Activated CD8-positive, alpha-beta T cell treated with anti-CD3 and anti-CD28 coated beads, Interleukin-2, amount 10 ng/mL, durations not matched to agents 7 days and 5 days (primary cell): ENCODE results near the gene GPATCH2. TPM values are rescaled to one million over a fixed set of nuclear protein-coding genes. Genes with fewer than 3 reads are reported as not detected.
"Not testable (repeated sequence)": the region's sequence is repeated elsewhere in the genome, so short reads cannot be mapped to it uniquely, and the experiment has no call there.

Experiments
- ATAC-seq: fragments of 150-1000 bp; cut with Tn5 transposase; one replicate; pipeline ENCODE4 v1.10.0; 2021; ENCODE audit warnings: moderate library complexity
- CTCF ChIA-PET: fragments of 350-600 bp; sonication (Branson Sonifier 250); formaldehyde crosslinking; loops from one replicate; lab custom pipeline; 2021; ENCODE audit warnings: antibody characterized with exemption; lab: Charles Lee
- POLR2A ChIA-PET: fragments of 350-600 bp; sonication (Branson Sonifier 250); formaldehyde crosslinking; loops from one replicate; lab custom pipeline; 2021; ENCODE audit warnings: antibody characterized with exemption; lab: Charles Lee
- DNase-seq: peaks from one replicate; pipeline ENCODE4 v3.0.0-alpha.2; 2020
- H3K27ac Mint-ChIP-seq: one replicate; pipeline ENCODE4 v1.8.0; 2021; ENCODE audit warnings: mild to moderate bottlenecking, mixed read lengths
- H3K27me3 Mint-ChIP-seq: one replicate; pipeline ENCODE4 v1.8.0; 2021; ENCODE audit warnings: low read depth, mixed read lengths
- H3K36me3 Mint-ChIP-seq: one replicate; pipeline ENCODE4 v1.8.0; 2021; ENCODE audit warnings: low read depth, mixed read lengths
- H3K4me1 Mint-ChIP-seq: one replicate; pipeline ENCODE4 v1.8.0; 2021; ENCODE audit warnings: low read depth, mixed read lengths
- H3K4me3 Mint-ChIP-seq: one replicate; pipeline ENCODE4 v1.8.0; 2021; ENCODE audit warnings: mild to moderate bottlenecking, mixed read lengths
- H3K9me3 Mint-ChIP-seq: one replicate; pipeline ENCODE4 v1.8.0; 2022; ENCODE audit warnings: mixed read lengths; ENCODE audit not compliant: insufficient read depth
- total RNA-seq, 2 experiments: library from RNA; stranded (reverse); gene quantifications; one replicate each; pipeline ENCODE4 v1.2.3, GENCODE V29; 2021

GPATCH2 gene
- total RNA-seq, 2 experiments from 2014 or later = 10.0 to 10.7 TPM

GRCh38 chr1:217542136-217542777 is 88.6 kb downstream of the GPATCH2 start:
- Mint-ChIP-seq H3K36me3 (peaks cover 3% of the 10 kb centered on the region), H3K27me3 (no peaks in the 10 kb centered on the region), H3K27ac (no peak overlapping the region), H3K4me1 (no peaks in the 10 kb centered on the region), H3K4me3 (no peak overlapping the region), H3K9me3 (peaks cover 8% of the 10 kb centered on the region)
- ATAC-seq (no peak), DNase-seq (no peak)
- CTCF ChIA-PET = no interaction called here
- POLR2A ChIA-PET = no interaction called here

- DNase-seq (no peak), ATAC-seq (no peak)
- H3K4me3 Mint-ChIP-seq = no peak overlapping the region
- H3K9me3 Mint-ChIP-seq = peaks cover under 1% of the 10 kb centered on the region
- H3K27ac Mint-ChIP-seq = no peak overlapping the region
- POLR2A ChIA-PET = no interaction called here
- no peaks in the 10 kb centered on the region for H3K4me1 Mint-ChIP-seq
- H3K27me3 Mint-ChIP-seq = no peaks in the 10 kb centered on the region
- H3K36me3 Mint-ChIP-seq = no peaks in the 10 kb centered on the region
- CTCF ChIA-PET = no interaction called here
Measured at GRCh38 chr1:217540321-217540720, 90.6 kb downstream of the GPATCH2 start.

GRCh38 chr1:217539510-217539909 is 91.4 kb downstream of the GPATCH2 start:
- no peak for ATAC-seq

GRCh38 chr1:217535601-217536377 is 95.1 kb downstream of the GPATCH2 start:
- no peak for DNase-seq
- no peak overlapping the region for H3K4me3 Mint-ChIP-seq
- no peak overlapping the region for H3K27ac Mint-ChIP-seq
- no peaks in the 10 kb centered on the region for H3K9me3 Mint-ChIP-seq
- ChIA-PET CTCF (no interaction called here), POLR2A (no interaction called here)
- H3K36me3 Mint-ChIP-seq = no peaks in the 10 kb centered on the region
- ATAC-seq = no peak
- H3K4me1 Mint-ChIP-seq = no peaks in the 10 kb centered on the region
- H3K27me3 Mint-ChIP-seq = no peaks in the 10 kb centered on the region

More at GRCh38 chr1:217539510-217539909, 91.4 kb downstream of the GPATCH2 start:
- H3K36me3 Mint-ChIP-seq = no peaks in the 10 kb centered on the region
- no peaks in the 10 kb centered on the region for H3K4me1 Mint-ChIP-seq
- POLR2A ChIA-PET = no interaction called here
- no peaks in the 10 kb centered on the region for H3K9me3 Mint-ChIP-seq
- CTCF ChIA-PET = no interaction called here
- no peak overlapping the region for H3K4me3 Mint-ChIP-seq
- H3K27me3 Mint-ChIP-seq = no peaks in the 10 kb centered on the region
- no peak overlapping the region for H3K27ac Mint-ChIP-seq
- no peak for DNase-seq

GRCh38 chr1:217534566-217534965 is 96.3 kb downstream of the GPATCH2 start:
- ATAC-seq = no peak

GRCh38 chr1:217528271-217528670 is 102.6 kb downstream of the GPATCH2 start:
- ChIA-PET POLR2A (no interaction called here), CTCF (no interaction called here)
- H3K36me3 Mint-ChIP-seq = no peaks in the 10 kb centered on the region
- H3K27ac Mint-ChIP-seq = no peak overlapping the region
- DNase-seq = no peak
- H3K4me3 Mint-ChIP-seq = no peak overlapping the region
- no peaks in the 10 kb centered on the region for H3K27me3 Mint-ChIP-seq
- no peak for ATAC-seq
- H3K4me1 Mint-ChIP-seq = no peaks in the 10 kb centered on the region
- H3K9me3 Mint-ChIP-seq = no peaks in the 10 kb centered on the region

More at GRCh38 chr1:217534566-217534965, 96.3 kb downstream of the GPATCH2 start:
- ChIA-PET POLR2A (no interaction called here), CTCF (no interaction called here)
- Mint-ChIP-seq H3K9me3 (no peaks in the 10 kb centered on the region), H3K4me3 (no peak overlapping the region), H3K4me1 (no peaks in the 10 kb centered on the region), H3K36me3 (no peaks in the 10 kb centered on the region), H3K27me3 (no peaks in the 10 kb centered on the region), H3K27ac (no peak overlapping the region)
- no peak for DNase-seq

- DNase-seq (no peak), ATAC-seq (no peak)
- no peaks in the 10 kb centered on the region for H3K27me3 Mint-ChIP-seq
- no peak overlapping the region for H3K4me3 Mint-ChIP-seq
- POLR2A ChIA-PET = interaction anchor here (0.7 kb wide), 1 partner anchor 90 kb away, joined by 3 read pairs; no protein-coding TSS in a partner anchor
- CTCF ChIA-PET = no interaction called here
- no peaks in the 10 kb centered on the region for H3K36me3 Mint-ChIP-seq
- no peak overlapping the region for H3K27ac Mint-ChIP-seq
- H3K4me1 Mint-ChIP-seq = no peaks in the 10 kb centered on the region
- no peaks in the 10 kb centered on the region for H3K9me3 Mint-ChIP-seq
Measured at GRCh38 chr1:217527151-217527550, 103.7 kb downstream of the GPATCH2 start.

GRCh38 chr1:217526636-217527035 is 104.3 kb downstream of the GPATCH2 start:
- Mint-ChIP-seq H3K27ac (no peak overlapping the region), H3K4me1 (no peaks in the 10 kb centered on the region), H3K4me3 (no peak overlapping the region), H3K9me3 (no peaks in the 10 kb centered on the region), H3K36me3 (no peaks in the 10 kb centered on the region), H3K27me3 (no peaks in the 10 kb centered on the region)
- no peak for ATAC-seq
- ChIA-PET POLR2A (no interaction called here), CTCF (no interaction called here)
- no peak for DNase-seq

GRCh38 chr1:217525773-217526490 is 105.0 kb downstream of the GPATCH2 start:
- Mint-ChIP-seq H3K36me3 (no peaks in the 10 kb centered on the region), H3K27me3 (no peaks in the 10 kb centered on the region), H3K4me3 (no peak overlapping the region), H3K4me1 (no peaks in the 10 kb centered on the region), H3K9me3 (no peaks in the 10 kb centered on the region), H3K27ac (no peak overlapping the region)
- POLR2A ChIA-PET = no interaction called here
- CTCF ChIA-PET = no interaction called here
- DNase-seq (no peak), ATAC-seq (no peak)

GRCh38 chr1:217524787-217525520 is 105.9 kb downstream of the GPATCH2 start:
- Mint-ChIP-seq H3K4me1 (no peaks in the 10 kb centered on the region), H3K27ac (no peak overlapping the region), H3K9me3 (no peaks in the 10 kb centered on the region), H3K36me3 (no peaks in the 10 kb centered on the region), H3K27me3 (no peaks in the 10 kb centered on the region), H3K4me3 (no peak overlapping the region)
- no peak for DNase-seq
- ATAC-seq = no peak
- ChIA-PET CTCF (no interaction called here), POLR2A (no interaction called here)

GRCh38 chr1:217523921-217524320 is 107.0 kb downstream of the GPATCH2 start:
- POLR2A ChIA-PET, H3K27ac Mint-ChIP-seq, DNase-seq, CTCF ChIA-PET, H3K4me1 Mint-ChIP-seq, H3K36me3 Mint-ChIP-seq, H3K9me3 Mint-ChIP-seq, H3K4me3 Mint-ChIP-seq, ATAC-seq, H3K27me3 Mint-ChIP-seq: not testable (repeated sequence)
